Stimulated activated CD4-positive, alpha-beta T cell treated with anti-CD3 and anti-CD28 coated beads, Interleukin-1b, Interleukin-23, amount 100 ng/mL, for 1 hour (primary cell): ENCODE results near the gene CYP1A2.
A peak's percentile ranks its signal among the peaks of the same experiment; 100 is the strongest.
"Not testable (repeated sequence)": the region's sequence is repeated elsewhere in the genome, so short reads cannot be mapped to it uniquely, and the experiment has no call there.

Experiments used
- DNase-seq, 2 donors: peaks; one replicate each; pipeline ENCODE4 v3.0.0-alpha.2; 2020; ENCODE audit warnings: low read depth in 2 of 2

The CYP1A2 gene

GRCh38 chr15:74776821-74777768 is 28.4 kb downstream of the CYP1A2 start:
- no peak for DNase-seq

GRCh38 chr15:74777769-74778598 is 29.3 kb downstream of the CYP1A2 start:
- DNase-seq: no peak

- no peak for DNase-seq
These were observed 29.9 kb downstream of the CYP1A2 start for GRCh38 chr15:74778599-74778970.

GRCh38 chr15:74779162-74779648 is 30.6 kb downstream of the CYP1A2 start:
- no peak for DNase-seq

GRCh38 chr15:74780523-74781430 is 32.1 kb downstream of the CYP1A2 start:
- DNase-seq: no peak

- DNase-seq: peak in 1 of 2 donors; percentile 61
These were observed 33.0 kb downstream of the CYP1A2 start, which contains the start of gene CSK for GRCh38 chr15:74781431-74782258. Gene CSK (plus strand): TSS chr15:74782080. CDS start chr15:74798298, 16,218 bp downstream.

- no peak for DNase-seq
These were observed 33.8 kb downstream of the CYP1A2 start for GRCh38 chr15:74782259-74783071.

GRCh38 chr15:74783072-74783807 is 34.6 kb downstream of the CYP1A2 start:
- DNase-seq: no peak

- DNase-seq: no peak
These were observed 35.1 kb downstream of the CYP1A2 start for GRCh38 chr15:74783808-74784175.

GRCh38 chr15:74784426-74785193 is 36.0 kb downstream of the CYP1A2 start:
- DNase-seq: no peak

- DNase-seq: no peak
These were observed 36.8 kb downstream of the CYP1A2 start for GRCh38 chr15:74785194-74786032.

GRCh38 chr15:74786081-74786480 is 37.4 kb downstream of the CYP1A2 start:
- DNase-seq: not testable (repeated sequence)

- no peak for DNase-seq
These were observed 38.0 kb downstream of the CYP1A2 start for GRCh38 chr15:74786551-74787165.

GRCh38 chr15:74787251-74788041 is 38.8 kb downstream of the CYP1A2 start:
- peak in 1 of 2 donors; percentile 74 for DNase-seq

GRCh38 chr15:74788042-74788682 is 39.5 kb downstream of the CYP1A2 start:
- DNase-seq: no peak
